ENCODE measurements around the gene FLCN. TPM values are rescaled to one million over a fixed set of nuclear protein-coding genes. Genes with fewer than 3 reads are reported as not detected.

FLCN gene
- total RNA-seq, 4 donors from 2014 or later = 33.4 to 54.8 (median 39.1) TPM

GRCh38 chr17:17213775-17214174 lies 23.2 kb downstream of the FLCN start:
- 57 to 63% methylated on average over 10 of the region's 10 CpGs for WGBS, 2 donors
- no peak for DNase-seq (ENCODE audit: low spot score in 2 of 2)
- TF ChIP-seq CTCF (IDR thresholded peaks at IDR 0.05) (no peak), POLR2A (IDR thresholded peaks at IDR 0.05) (no peak)
- no peak overlapping the region for H3K4me3 ChIP-seq (ENCODE audit: low read depth, poor library complexity, severe bottlenecking)
- intact Hi-C loops (cut with DNase I; ENCODE audit: low total_unique reads) = no loop called here

DNA sequence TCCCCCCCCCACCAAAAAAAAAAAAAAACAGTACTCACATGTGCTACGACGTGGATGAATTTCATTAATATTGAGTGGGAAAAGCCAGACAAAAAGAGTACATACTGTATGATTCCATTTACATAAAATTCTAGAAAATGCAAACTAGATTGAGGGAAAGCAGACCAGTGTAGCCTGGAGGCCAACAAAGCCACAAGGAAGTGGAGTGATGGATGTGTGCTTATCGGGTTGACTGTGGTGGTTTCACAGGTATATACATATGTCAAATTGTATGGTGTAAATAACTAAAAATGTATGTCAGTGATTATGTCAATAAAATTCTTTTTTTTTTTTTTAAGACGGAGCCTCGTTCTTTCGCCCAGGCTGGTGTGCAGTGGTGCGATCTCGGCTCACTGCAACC lies 29.0 kb downstream of the FLCN start:
- no peak overlapping the region for H3K4me3 ChIP-seq (ENCODE audit: low read depth, poor library complexity, severe bottlenecking)
- TF ChIP-seq POLR2A (IDR thresholded peaks at IDR 0.05) = no peak
- no peak for TF ChIP-seq CTCF (IDR thresholded peaks at IDR 0.05)
- intact Hi-C loops (cut with DNase I; ENCODE audit: low total_unique reads) = no loop called here
- DNase-seq (ENCODE audit: low spot score in 2 of 2) = no peak
- 74% methylated on average over 8 of the region's 8 CpGs for WGBS, 2 donors

- TF ChIP-seq CTCF (IDR thresholded peaks at IDR 0.05) = no peak
- no peak for TF ChIP-seq POLR2A (IDR thresholded peaks at IDR 0.05)
- intact Hi-C loops (cut with DNase I; ENCODE audit: low total_unique reads) = no loop called here
- 25 to 35% methylated on average over 16 of the region's 16 CpGs for WGBS, 2 donors
- no peak overlapping the region for H3K4me3 ChIP-seq (ENCODE audit: low read depth, poor library complexity, severe bottlenecking)
- peak in 1 of 2 donors; percentile 39 for DNase-seq (ENCODE audit: low spot score in 2 of 2)
These were observed 30.0 kb downstream of the FLCN start for GRCh38 chr17:17206913-17207335.

GRCh38 chr17:17206124-17206912 lies 30.6 kb downstream of the FLCN start, which contains the start of gene PLD6:
PLD6 (minus strand) TSS chr17:17206333; CDS start chr17:17206286, 47 bp downstream.
- DNase-seq (ENCODE audit: low spot score in 2 of 2) = peak; percentile 79 to 97
- 12 to 35% methylated on average over 50 to 62 of the region's 78 CpGs for WGBS, 2 donors
- no peak for TF ChIP-seq POLR2A (IDR thresholded peaks at IDR 0.05)
- no peak for TF ChIP-seq CTCF (IDR thresholded peaks at IDR 0.05)
- H3K4me3 ChIP-seq (ENCODE audit: low read depth, poor library complexity, severe bottlenecking) = peak within 1 kb of the TSS; percentile 38
- intact Hi-C loops (cut with DNase I; ENCODE audit: low total_unique reads) = no loop called here

GRCh38 chr17:17205368-17206123 lies 31.4 kb downstream of the FLCN start:
- intact Hi-C loops (cut with DNase I; ENCODE audit: low total_unique reads) = no loop called here
- peak overlapping the region; percentile 38 for H3K4me3 ChIP-seq (ENCODE audit: low read depth, poor library complexity, severe bottlenecking)
- DNase-seq (ENCODE audit: low spot score in 2 of 2) = peak; percentile 43 to 93
- whole genome bisulfite sequencing, 2 donors = 0 to 26% methylated on average over 12 to 28 of the region's 70 CpGs
- TF ChIP-seq POLR2A (IDR thresholded peaks at IDR 0.05) (no peak), CTCF (IDR thresholded peaks at IDR 0.05) (no peak)

Data from lower leg skin (tissue), 4 donors.